GM19035 (cell line): Measurements from ENCODE around the gene RFNG.

Experiments
- ATAC-seq: cut with Tn5 transposase; IDR thresholded peaks from one replicate; pipeline ENCODE4 v1.9.1; 2021; ENCODE audit not compliant: unreplicated experiment

Gene RFNG

GRCh38 chr17:82051776-82052637, at the start of gene RFNG, which contains the start of gene GPS1:
Gene RFNG, minus strand, starts transcription at chr17:82051811. Its CDS starts 45 bp downstream, at chr17:82051766.
Gene GPS1, plus strand, starts transcription at chr17:82051898. Its CDS starts 34 bp downstream, at chr17:82051932.
- ATAC-seq = peak; percentile 68

GRCh38 chr17:82101301-82101715, 49.7 kb upstream of the RFNG start:
- ATAC-seq = no peak

- ATAC-seq = no peak
Observed at GRCh38 chr17:82100502-82101298, 49.1 kb upstream of the RFNG start.

GRCh38 chr17:82098939-82099763, 47.5 kb upstream of the RFNG start:
- peak; percentile 12 for ATAC-seq

GRCh38 chr17:82098169-82098938, 46.7 kb upstream of the RFNG start, which contains the start of gene FASN:
Gene FASN, minus strand, starts transcription at chr17:82098236. Its CDS starts 1,791 bp downstream, at chr17:82096445.
- peak; percentile 70 for ATAC-seq

GRCh38 chr17:82097919-82098168, 46.2 kb upstream of the RFNG start:
- no peak for ATAC-seq

GRCh38 chr17:82097184-82097918, 45.7 kb upstream of the RFNG start:
- peak; percentile 0 for ATAC-seq

GRCh38 chr17:82096709-82097183, 45.1 kb upstream of the RFNG start:
- ATAC-seq = no peak

GRCh38 chr17:82095777-82096708, 44.4 kb upstream of the RFNG start:
- no peak for ATAC-seq

- no peak for ATAC-seq
Observed at GRCh38 chr17:82094931-82095776, 43.5 kb upstream of the RFNG start.

GRCh38 chr17:82092995-82093751, 41.6 kb upstream of the RFNG start:
- no peak for ATAC-seq

- ATAC-seq = no peak
Observed at GRCh38 chr17:82092628-82092994, 41.0 kb upstream of the RFNG start.

- ATAC-seq = no peak
Observed at GRCh38 chr17:82092094-82092586, 40.5 kb upstream of the RFNG start.

- no peak for ATAC-seq
Observed at GRCh38 chr17:82091264-82092066, 39.9 kb upstream of the RFNG start.

GRCh38 chr17:82090549-82091263, 39.1 kb upstream of the RFNG start:
- no peak for ATAC-seq
